Central memory CD8-positive, alpha-beta T cell (primary cell): Measurements from ENCODE around the gene LPCAT1.

Source experiments
- ATAC-seq: fragments of 150-1000 bp; cut with Tn5 transposase; replicated peaks from 2 replicates; pipeline ENCODE4 v1.10.0; 2022; ENCODE audit warnings: mild to moderate bottlenecking, moderate FRiP score, moderate number of reproducible peaks; ENCODE audit not compliant: poor library complexity, severe bottlenecking; ENCODE audit errors: extremely low read depth
- DNase-seq, 2 donors: peaks; one replicate each; pipeline ENCODE4 v3.0.0; 2021; ENCODE audit warnings: low spot score in 2 of 2
- H3K27ac Mint-ChIP-seq: one replicate; pipeline ENCODE4 v1.8.0; 2022; ENCODE audit warnings: low read depth, mild to moderate bottlenecking, moderate library complexity, mixed read lengths
- H3K27me3 Mint-ChIP-seq: one replicate; pipeline ENCODE4 v1.8.0; 2022; ENCODE audit warnings: mixed read lengths
- H3K36me3 Mint-ChIP-seq: one replicate; pipeline ENCODE4 v1.8.0; 2022; ENCODE audit warnings: mild to moderate bottlenecking, moderate library complexity, mixed read lengths; ENCODE audit not compliant: insufficient read depth
- H3K4me1 Mint-ChIP-seq: one replicate; pipeline ENCODE4 v1.8.0; 2022; ENCODE audit warnings: mixed read lengths
- H3K4me3 Mint-ChIP-seq: one replicate; pipeline ENCODE4 v1.8.0; 2022; ENCODE audit warnings: mild to moderate bottlenecking, moderate library complexity, mixed read lengths
- H3K9me3 Mint-ChIP-seq: one replicate; pipeline ENCODE4 v1.8.0; 2022; ENCODE audit warnings: mixed read lengths

Gene LPCAT1

DNA sequence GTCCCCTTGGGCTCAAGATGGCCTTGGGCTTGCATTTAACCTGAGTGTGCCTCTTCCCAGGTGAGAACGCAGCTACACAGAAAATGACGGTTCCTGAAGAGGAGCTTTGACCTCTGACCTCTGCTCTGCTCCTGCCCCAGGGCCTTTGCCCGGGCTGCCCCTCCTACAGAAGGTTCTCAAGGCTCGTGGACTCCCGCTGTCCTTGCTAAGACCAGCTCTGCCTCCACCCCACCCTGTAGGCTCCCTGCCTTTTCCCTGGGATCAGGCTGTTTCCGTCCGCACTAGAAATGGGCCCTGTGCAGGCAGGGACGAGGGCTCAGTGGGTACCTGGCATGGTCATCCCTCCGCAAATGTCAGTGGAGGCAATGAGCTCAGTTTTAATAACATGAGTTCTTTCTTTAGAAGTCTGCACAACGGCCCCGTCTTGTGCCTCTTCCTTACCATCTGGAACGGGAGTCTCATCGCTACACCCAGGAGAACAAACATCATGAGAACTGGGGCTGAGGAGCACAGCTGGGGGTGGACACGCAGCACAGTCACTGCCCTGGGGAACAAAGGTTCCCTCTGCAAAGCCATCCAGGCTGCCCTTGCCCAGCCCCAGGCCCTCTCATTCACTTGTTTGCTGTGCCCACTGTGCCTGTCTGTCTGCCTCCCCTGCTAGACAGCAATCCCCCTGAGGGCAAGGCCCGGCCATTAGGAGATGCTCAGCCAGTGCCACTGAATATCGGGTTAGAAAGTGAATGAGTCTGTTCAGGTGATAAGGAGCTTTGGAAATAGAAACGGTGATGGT, 26.7 kb upstream of the LPCAT1 start:
- H3K9me3 Mint-ChIP-seq = no peaks in the 10 kb centered on the region
- no peak overlapping the region for H3K27ac Mint-ChIP-seq
- no peak overlapping the region for H3K4me3 Mint-ChIP-seq
- H3K27me3 Mint-ChIP-seq = peaks cover 15% of the 10 kb centered on the region
- DNase-seq (peak in 1 of 2 donors; percentile 10), ATAC-seq (no peak)
- H3K4me1 Mint-ChIP-seq = peaks cover 6% of the 10 kb centered on the region
- peaks cover 6% of the 10 kb centered on the region for H3K36me3 Mint-ChIP-seq

DNA sequence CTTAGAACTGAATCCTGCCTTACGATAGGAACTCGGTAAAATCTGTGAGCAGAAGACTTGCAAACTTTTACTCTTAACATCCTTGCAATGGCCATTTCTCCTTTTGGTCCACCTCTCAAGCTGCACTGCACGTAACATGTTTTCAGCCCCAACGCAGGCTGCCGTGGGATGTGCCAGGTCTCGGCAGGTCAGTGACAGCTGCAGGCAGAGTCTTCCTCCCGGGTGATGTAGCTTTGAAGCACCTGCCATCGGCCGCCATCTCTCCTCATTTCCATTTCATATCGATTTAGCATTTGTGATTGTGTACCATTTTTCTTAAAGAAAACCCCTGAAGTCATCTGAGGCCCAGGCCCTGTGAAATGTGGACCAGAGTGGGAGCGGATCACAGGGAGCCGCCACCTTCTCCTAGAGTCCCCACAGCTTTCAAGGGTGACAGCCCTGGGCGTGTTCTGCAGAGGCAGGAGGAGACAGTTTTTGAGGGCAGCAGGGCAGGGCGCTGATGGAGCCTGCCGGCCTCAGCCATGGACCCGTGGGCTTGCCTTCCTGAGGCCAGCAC, 25.8 kb upstream of the LPCAT1 start:
- no peak for ATAC-seq
- H3K4me1 Mint-ChIP-seq = peaks cover 8% of the 10 kb centered on the region
- H3K27ac Mint-ChIP-seq = no peak overlapping the region

DNA sequence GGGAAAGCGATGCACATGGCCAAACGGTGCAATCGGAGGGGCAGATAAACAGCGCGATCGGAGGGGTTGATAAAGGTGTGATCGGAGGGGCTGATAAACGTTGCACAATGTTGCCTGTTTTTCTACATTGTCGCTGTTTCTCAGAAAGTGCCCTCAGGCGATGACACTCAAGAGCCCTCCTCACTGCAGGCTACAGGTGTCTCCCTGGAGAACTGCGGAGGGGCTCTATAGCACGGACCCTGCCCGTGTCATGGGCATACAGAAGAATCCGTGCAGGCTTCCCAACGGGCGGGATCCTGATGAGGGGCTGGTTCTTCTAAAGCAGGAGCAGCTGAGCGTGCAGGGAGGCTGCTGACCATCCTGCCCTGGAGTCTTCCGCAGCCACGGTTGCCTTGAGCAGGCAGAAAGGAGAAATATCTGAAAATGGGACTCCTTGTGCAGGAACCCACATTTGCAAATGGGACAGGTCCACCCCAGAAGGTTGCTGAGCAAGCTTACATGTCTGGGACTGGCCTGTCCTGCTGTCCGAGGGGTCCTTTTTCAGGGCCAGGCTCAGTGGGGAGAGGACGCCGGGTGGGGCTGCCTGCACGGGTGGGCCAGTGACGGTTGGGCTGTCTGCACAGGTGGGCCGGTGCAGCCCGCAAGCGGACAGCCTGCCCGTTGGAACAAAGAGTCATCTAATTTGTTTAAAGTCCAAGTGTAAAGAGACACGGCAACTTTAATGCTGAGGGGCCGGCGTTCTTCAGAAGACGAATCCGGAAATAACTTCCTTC, 25.1 kb upstream of the LPCAT1 start:
- H3K4me3 Mint-ChIP-seq = no peak overlapping the region
- peak in 1 of 2 donors; percentile 12 for DNase-seq
- H3K27ac Mint-ChIP-seq = no peak overlapping the region
- no peaks in the 10 kb centered on the region for H3K9me3 Mint-ChIP-seq
- peaks cover 8% of the 10 kb centered on the region for H3K36me3 Mint-ChIP-seq
- H3K4me1 Mint-ChIP-seq = peaks cover 8% of the 10 kb centered on the region
- peaks cover 8% of the 10 kb centered on the region for H3K27me3 Mint-ChIP-seq
- no peak for ATAC-seq

More for the DNA sequence above, 25.8 kb upstream of the LPCAT1 start:
- Mint-ChIP-seq H3K36me3 (peaks cover 8% of the 10 kb centered on the region), H3K4me3 (no peak overlapping the region), H3K9me3 (no peaks in the 10 kb centered on the region), H3K27me3 (peaks cover 14% of the 10 kb centered on the region)
- DNase-seq = no peak

DNA sequence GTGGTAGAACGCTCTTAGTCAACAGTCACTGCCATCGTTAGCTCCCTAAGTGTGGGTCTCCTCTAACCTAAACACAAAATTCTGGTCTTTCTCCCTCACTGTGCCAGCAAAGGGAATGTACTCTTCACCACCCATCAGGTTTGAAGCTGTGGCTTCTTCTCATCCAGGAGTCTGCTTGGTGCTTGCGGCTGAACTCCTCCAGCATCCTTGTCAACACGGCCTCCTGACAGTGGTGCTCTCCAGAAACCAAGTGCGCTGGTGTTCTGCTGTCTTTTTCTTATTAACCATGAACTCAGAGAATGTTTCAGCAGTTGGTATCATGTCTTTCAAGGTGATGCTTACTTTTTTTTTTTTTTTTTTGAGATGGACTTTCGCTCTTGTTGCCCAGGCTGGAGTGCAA, 23.9 kb upstream of the LPCAT1 start:
- ATAC-seq (no peak), DNase-seq (no peak)
- Mint-ChIP-seq H3K9me3 (no peaks in the 10 kb centered on the region), H3K36me3 (peaks cover 8% of the 10 kb centered on the region), H3K4me1 (peaks cover 8% of the 10 kb centered on the region), H3K4me3 (no peak overlapping the region), H3K27me3 (peaks cover 7% of the 10 kb centered on the region), H3K27ac (no peak overlapping the region)

DNA sequence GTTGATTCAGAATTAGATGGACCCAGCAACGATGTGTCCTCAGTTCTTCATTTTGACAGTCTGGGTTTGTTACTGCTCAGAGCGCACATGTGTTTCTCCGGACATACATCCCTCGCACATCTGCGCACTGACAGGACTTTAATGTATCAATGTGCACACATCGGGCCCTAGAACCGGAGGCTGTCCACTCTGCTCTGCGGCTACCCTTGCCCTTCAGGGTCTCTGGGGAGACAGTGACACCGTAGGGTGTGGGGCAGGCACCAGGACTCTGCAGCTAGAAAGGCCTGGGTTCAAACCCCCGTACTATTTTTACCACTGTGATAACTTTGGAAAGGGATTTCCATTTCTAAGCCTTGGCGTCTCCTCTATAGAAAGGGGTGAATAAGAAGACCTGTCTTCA, 23.5 kb upstream of the LPCAT1 start:
- DNase-seq = no peak
- no peak for ATAC-seq
- Mint-ChIP-seq H3K36me3 (peaks cover 8% of the 10 kb centered on the region), H3K9me3 (no peaks in the 10 kb centered on the region), H3K27ac (no peak overlapping the region), H3K27me3 (peaks cover 7% of the 10 kb centered on the region), H3K4me3 (no peak overlapping the region), H3K4me1 (peaks cover 8% of the 10 kb centered on the region)

DNA sequence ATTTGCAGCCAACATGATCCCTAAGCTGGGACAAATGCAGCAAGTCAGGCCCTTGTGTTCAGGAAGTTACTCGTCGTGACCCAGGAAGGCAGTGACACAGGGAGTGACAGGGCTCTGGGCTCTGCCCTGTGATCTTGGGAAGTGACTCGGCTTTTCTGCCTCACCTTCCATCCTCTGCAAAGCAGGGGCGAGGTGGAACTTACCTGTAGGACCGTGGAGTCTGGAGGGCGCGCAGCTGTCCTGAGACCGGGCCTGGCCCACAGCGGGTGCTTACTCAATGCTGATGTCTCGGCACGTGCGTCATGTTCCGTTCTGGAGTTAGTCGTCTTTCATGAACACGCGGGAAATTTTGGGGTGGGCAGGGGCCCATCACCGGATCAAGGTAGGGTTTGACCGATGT, 22.8 kb upstream of the LPCAT1 start:
- H3K9me3 Mint-ChIP-seq = no peaks in the 10 kb centered on the region
- H3K27me3 Mint-ChIP-seq = peaks cover 2% of the 10 kb centered on the region
- H3K4me3 Mint-ChIP-seq = no peak overlapping the region
- DNase-seq (peak in 1 of 2 donors; percentile 6), ATAC-seq (no peak)
- no peak overlapping the region for H3K27ac Mint-ChIP-seq
- H3K4me1 Mint-ChIP-seq = peaks cover 8% of the 10 kb centered on the region
- peaks cover 8% of the 10 kb centered on the region for H3K36me3 Mint-ChIP-seq

DNA sequence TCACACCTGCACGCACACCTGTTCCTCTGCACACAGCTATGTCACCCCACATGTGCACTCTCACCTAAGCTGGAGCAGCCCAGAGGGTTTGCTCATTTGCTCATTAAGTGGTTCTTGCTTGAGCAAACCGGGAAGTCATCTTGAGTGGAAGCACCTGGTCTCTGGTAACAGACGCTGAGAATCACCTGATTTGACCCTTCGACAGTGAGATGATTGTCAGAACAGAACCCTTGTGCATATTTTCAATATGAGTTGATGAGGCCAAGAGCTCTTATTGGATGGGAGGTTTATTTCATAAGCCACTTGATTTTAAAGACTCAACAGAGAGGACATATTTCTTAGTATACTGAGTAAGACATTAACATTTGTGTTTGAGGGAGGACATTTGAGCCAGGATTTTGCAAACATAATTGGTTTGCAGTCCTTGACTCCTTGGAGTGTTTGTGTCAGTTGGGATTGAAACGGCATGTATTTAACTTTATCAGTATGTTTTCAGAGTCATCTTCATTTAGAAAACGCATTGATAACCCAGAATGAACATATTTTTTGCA, 22.1 kb upstream of the LPCAT1 start:
- Mint-ChIP-seq H3K4me3 (no peak overlapping the region), H3K36me3 (peaks cover 8% of the 10 kb centered on the region), H3K9me3 (no peaks in the 10 kb centered on the region), H3K4me1 (peaks cover 8% of the 10 kb centered on the region), H3K27me3 (no peaks in the 10 kb centered on the region), H3K27ac (no peak overlapping the region)
- ATAC-seq (no peak), DNase-seq (peak in 1 of 2 donors; percentile 1)

DNA sequence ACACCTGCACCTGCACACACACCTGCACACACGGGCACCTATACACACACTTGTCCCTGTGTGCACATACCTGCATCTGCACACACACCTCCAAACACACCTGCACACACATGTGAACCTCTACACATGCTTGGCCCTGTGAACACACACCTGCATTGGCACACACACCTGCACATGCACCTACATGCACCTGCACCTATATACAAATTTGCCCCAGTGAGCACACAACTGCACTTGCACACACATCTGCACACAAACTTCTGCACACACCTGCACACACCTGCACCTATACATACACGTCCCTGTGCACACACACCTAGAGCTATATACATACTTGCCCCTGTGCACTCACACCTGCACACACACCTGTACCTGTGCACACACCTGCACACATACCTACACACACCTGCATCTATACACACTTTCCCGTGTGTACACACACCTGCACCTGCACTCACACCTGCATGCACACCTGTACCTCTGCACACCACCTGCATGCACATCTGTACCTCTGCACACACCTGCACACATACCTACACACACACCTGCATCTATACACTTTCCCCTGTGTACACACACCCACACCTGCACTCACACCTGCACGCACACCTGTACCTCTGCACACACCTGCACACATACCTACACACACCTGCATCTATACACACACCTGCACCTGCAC, 21.5 kb upstream of the LPCAT1 start:
- Mint-ChIP-seq H3K27ac (no peak overlapping the region), H3K36me3 (peaks cover 6% of the 10 kb centered on the region), H3K27me3 (no peaks in the 10 kb centered on the region), H3K4me1 (peaks cover 8% of the 10 kb centered on the region), H3K9me3 (no peaks in the 10 kb centered on the region), H3K4me3 (no peak overlapping the region)
- DNase-seq = peak in 1 of 2 donors; percentile 2
- ATAC-seq = no peak

DNA sequence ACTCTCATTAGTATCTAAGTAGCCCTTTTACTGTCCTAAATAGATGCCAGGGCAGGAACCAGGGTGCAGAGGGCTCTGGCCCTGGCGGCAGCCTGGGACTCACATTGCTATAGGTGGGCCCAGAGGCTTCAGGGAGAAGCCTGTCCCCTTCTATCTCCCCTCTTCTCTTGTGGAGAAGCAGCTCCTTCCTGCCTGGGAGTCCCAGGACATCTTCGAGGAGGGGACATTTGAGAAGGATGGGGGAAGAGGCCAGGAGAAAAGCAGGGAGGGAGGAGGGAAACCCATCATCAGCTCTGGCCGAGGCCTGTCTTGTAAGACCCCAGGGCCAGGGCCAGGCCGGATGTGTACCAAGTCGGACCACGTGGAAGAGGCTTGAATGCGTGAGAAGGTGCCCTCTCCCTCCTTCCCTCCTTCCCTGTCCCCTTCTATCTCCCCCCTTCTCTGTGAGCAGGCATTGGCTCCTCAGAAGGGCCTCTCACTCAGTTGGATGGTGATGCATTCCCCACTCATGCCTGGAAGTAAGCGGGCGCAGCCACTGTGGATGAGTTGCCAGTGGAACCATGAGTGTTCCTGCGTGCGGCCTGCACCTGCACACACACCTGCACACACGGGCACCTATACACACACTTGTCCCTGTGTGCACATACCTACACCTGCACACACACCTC, 20.7 kb upstream of the LPCAT1 start:
- Mint-ChIP-seq H3K27ac (peak overlapping the region; percentile 44), H3K36me3 (peaks cover 5% of the 10 kb centered on the region), H3K4me3 (no peak overlapping the region), H3K4me1 (peaks cover 8% of the 10 kb centered on the region), H3K27me3 (no peaks in the 10 kb centered on the region), H3K9me3 (no peaks in the 10 kb centered on the region)
- DNase-seq (peak; percentile 5 to 10), ATAC-seq (no peak)

DNA sequence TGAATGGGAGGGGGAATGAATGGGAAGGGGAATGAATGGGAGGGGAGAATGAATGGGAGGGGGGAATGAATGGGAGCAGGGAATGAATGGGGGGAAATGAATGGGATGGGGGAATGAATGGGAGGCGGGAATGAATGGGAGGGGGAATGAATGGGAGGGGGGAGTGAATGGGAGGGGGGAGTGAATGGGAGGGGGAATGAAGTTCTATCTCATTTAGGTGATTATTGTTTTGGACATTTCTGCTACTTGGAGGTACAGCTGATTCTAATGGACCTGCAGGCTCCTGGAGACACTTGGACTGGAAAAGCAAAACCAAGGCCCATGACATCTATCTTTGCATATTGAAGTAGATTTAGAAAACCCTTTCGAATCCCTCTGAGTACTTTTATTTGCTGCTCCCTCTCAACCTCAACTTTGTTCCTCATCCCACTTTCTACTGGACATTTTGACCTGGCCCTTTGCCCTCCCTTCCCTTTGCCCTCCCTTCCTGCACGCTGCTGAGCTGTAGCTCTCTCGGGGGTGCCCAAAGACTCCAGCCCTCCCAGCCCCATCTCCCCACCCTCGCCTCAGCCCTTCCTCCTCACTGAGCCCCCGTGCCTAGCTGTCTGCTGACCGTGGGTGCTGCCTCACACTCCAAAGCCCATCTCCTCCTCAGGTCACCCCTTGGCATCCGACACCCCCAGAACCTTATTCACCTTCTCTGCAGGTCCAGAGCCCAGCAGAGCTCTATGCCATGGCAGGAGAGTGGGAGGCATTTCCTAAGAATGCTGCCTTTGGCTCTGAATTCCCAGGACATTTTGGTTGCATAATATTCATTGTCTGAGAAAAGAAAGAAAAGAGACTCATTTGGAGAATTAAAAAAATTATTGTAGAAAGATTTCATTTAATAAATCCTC, 19.9 kb upstream of the LPCAT1 start:
- peak overlapping the region; percentile 44 for H3K27ac Mint-ChIP-seq

DNA sequence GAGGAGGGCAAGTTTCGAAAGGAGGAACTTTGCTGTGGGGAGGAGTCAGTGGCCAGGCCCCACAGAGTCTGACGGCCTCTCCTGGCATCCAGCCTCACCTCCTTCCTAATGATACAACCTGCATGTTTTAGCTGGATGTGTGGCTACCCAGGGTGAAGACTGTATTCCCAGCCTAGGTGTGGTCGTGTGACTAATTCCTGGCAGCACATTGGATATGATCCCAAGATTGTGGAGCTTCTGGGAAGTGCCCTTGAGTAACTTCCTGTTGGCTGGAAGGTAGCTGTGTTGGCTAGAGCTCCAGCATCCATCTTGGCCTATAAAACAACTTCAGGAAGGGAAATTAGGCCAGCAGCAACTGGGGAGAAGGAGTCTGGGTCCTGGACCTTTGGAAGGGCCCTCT, 19.0 kb upstream of the LPCAT1 start:
- Mint-ChIP-seq H3K36me3 (peaks cover 4% of the 10 kb centered on the region), H3K4me1 (peaks cover 15% of the 10 kb centered on the region), H3K4me3 (no peak overlapping the region), H3K27ac (no peak overlapping the region), H3K27me3 (no peaks in the 10 kb centered on the region), H3K9me3 (no peaks in the 10 kb centered on the region)
- DNase-seq (peak; percentile 1 to 4), ATAC-seq (no peak)

More for the DNA sequence above, 19.9 kb upstream of the LPCAT1 start:
- Mint-ChIP-seq H3K4me3 (no peak overlapping the region), H3K9me3 (no peaks in the 10 kb centered on the region), H3K4me1 (peaks cover 10% of the 10 kb centered on the region), H3K36me3 (peaks cover 7% of the 10 kb centered on the region), H3K27me3 (no peaks in the 10 kb centered on the region)
- ATAC-seq (no peak), DNase-seq (peak in 1 of 2 donors; percentile 1)
